IPS-18c (cell line): ENCODE results near the gene AUTS2.
"Not testable (repeated sequence)": the region's sequence is repeated elsewhere in the genome, so short reads cannot be mapped to it uniquely, and the experiment has no call there.

Experiments
- H3K4me3 ChIP-seq: 2 replicates; pipeline ENCODE4 v1.7.0; 2013; ENCODE audit warnings: low read depth, mild to moderate bottlenecking, low read length, moderate library complexity; ENCODE audit not compliant: insufficient read depth
- H3K9me3 ChIP-seq: one replicate; pipeline ENCODE4 v1.6.1; 2013; ENCODE audit warnings: mild to moderate bottlenecking, low read length, moderate library complexity; ENCODE audit not compliant: control insufficient read depth, insufficient read depth

Gene AUTS2

GRCh38 chr7:70711452-70711851 is 1113.2 kb downstream of the AUTS2 start:
- H3K4me3 ChIP-seq = no peak overlapping the region
- peaks cover 4% of the 10 kb centered on the region for H3K9me3 ChIP-seq

- no peak overlapping the region for H3K4me3 ChIP-seq
Observed at GRCh38 chr7:70712942-70713341, 1114.7 kb downstream of the AUTS2 start.

DNA sequence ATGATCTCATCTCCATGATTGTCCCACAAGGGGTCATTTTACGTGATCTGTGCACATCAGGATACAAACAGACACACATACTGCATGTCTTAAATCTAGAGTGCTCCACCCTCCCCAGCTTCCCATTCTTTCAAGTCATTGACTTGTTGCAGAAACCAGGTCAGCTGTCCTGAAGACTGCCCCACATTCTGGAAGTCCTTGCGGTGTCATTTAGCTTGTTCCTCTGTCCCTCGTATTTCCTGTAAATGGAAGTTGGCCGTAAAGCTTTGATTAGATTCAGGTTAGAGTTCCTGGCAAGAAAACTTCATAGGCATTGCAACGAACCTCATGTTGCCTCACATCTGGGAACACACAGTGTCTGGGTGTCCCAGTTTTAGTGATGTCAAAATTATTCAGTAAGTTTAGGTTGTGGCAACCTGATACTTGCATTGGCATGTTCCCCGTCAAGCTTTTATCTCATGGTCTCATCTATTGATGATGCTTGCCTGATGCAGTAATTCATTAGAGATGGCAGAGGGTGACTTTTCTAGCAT is 1116.3 kb downstream of the AUTS2 start:
- no peak overlapping the region for H3K4me3 ChIP-seq
- peaks cover 4% of the 10 kb centered on the region for H3K9me3 ChIP-seq

More at GRCh38 chr7:70712942-70713341, 1114.7 kb downstream of the AUTS2 start:
- H3K9me3 ChIP-seq = peaks cover 4% of the 10 kb centered on the region

DNA sequence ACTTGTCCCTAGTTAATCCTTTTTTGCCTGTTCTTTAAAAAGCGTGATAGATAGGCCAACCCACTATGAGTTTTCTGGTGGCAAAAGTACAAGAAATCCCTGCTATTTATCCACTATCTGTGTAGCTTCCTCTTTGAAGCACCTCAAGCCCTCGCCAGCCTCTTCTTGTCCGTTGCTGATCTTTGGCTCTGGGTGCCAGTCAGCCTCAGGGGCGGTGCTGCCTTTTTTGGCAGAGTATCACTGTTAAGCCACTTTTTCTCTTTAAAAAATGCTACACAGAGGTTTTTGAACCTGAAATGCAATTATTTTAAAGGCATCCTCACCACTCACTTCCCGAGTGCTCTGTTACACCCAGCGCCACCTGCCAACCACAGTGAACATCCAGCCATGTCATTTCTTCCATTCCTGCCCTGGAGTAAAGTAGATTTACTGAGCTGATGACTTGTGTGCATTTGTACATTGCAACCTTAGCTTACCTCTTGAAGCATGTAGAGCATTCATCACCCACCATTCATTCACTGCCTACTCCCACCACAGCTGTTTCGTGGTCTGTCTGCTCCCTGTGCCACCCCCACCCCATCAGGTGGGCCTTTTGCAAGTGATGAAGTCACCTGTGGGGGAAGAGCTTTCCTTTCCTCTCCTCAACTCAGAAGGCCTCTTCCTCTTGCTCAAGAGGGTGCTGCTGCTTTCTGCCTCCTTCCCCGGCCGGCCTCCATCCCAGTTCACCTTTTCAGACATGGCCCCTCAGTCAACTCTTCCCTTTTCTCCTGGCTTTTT is 1119.5 kb downstream of the AUTS2 start:
- H3K9me3 ChIP-seq = peaks cover 4% of the 10 kb centered on the region
- H3K4me3 ChIP-seq = no peak overlapping the region

DNA sequence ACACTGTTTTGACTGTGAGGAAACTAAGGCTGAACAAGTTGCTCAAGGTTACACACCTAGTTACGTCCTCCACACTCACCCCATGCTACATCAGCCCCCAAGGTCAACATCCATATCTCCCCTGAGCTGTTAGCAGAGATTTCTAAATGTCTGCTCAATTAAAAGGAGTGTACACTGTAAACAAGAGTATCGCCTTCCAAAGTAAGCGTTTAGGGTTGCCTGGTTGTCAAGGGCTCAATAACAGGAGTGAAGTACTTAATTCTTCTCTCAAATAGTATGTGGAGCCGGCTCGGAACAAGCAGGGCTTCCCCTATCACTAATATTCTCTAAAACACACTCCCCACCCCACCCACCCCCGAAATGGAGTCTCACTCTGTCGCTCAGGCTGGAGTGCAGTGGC is 1120.8 kb downstream of the AUTS2 start:
- H3K9me3 ChIP-seq = peaks cover 4% of the 10 kb centered on the region

DNA sequence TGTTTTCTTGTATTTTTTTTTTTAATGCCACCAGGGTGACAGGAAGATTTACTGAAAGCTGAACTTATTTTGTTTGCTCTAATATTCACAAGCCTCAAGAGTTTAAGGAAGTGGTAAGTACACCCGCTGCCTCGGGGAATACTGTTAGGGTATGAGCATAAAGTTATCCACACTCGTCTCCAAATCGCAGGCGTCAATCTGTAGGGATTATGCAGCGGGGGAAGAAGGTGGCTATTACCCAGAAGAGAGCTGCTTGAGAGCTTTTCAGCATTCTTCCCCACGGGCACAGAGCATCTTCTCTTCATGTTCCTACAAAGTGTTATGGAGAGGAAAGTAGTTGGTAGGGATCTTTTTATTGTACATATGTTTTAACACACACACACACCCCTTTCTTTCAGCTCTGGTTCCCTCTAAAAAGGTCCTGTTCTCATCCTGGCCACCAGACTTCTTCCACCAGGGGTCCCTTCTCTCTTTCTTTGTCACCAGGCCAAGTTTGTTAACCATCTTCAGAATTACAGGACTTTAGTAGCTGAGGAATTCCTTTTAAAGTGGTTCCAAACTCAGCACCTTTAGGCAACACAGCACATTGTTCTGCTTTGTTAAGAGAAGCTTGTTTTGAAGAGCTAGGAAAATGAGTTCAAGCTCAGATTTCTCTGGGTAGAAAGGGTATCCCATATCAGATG is 1122.1 kb downstream of the AUTS2 start:
- Histone ChIP-seq H3K4me3 (no peak overlapping the region), H3K9me3 (no peaks in the 10 kb centered on the region)

More for the DNA sequence above, 1120.8 kb downstream of the AUTS2 start:
- no peak overlapping the region for H3K4me3 ChIP-seq

- Histone ChIP-seq H3K4me3 (no peak overlapping the region), H3K9me3 (no peaks in the 10 kb centered on the region)
Observed at GRCh38 chr7:70721500-70721899, 1123.2 kb downstream of the AUTS2 start.

DNA sequence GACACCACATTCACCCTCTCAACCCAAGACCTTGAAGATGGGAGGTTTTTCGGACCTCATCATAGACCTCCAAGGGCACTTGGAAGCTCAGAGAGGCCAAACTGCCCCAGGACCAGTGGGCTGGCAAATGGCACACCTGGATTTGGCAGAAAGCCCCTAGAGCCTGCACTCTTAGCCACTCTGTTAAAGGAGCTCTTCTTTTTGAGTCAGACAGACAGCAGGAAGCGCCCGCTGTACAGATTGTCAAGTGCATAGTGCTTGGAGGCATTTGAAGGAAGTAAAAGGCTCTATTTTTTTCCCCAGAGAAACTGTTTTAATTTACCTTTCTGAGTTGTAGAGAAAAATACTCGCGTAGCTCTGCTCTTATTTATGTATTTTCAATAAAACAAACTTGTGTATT is 1125.1 kb downstream of the AUTS2 start:
- Histone ChIP-seq H3K9me3 (no peaks in the 10 kb centered on the region), H3K4me3 (no peak overlapping the region)

DNA sequence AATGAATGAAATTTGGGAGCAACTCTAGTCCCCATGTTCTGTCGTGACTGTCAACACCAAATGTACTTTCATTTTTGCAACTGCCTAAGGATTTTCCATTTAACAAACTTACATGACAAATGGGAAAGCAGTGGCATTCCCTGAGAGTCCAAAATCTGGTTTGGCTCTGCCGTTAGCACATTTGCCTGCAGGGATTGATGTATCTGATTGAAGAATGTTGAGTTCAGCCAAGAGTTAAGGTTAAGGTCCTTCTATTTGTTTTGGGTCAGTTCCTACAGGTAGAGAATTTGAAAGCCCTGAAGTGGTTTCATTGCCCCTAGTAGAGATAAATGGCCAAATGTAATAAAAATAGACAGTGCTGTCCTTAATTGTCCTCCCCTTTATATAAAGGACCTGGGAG is 1127.2 kb downstream of the AUTS2 start:
- no peaks in the 10 kb centered on the region for H3K9me3 ChIP-seq
- no peak overlapping the region for H3K4me3 ChIP-seq

GRCh38 chr7:70726294-70726693 is 1128.0 kb downstream of the AUTS2 start:
- Histone ChIP-seq H3K9me3 (no peaks in the 10 kb centered on the region), H3K4me3 (no peak overlapping the region)

- no peak overlapping the region for H3K4me3 ChIP-seq
- no peaks in the 10 kb centered on the region for H3K9me3 ChIP-seq
Observed at GRCh38 chr7:70726951-70727378, 1128.7 kb downstream of the AUTS2 start.

GRCh38 chr7:70727861-70728260 is 1129.6 kb downstream of the AUTS2 start:
- H3K4me3 ChIP-seq = no peak overlapping the region
- no peaks in the 10 kb centered on the region for H3K9me3 ChIP-seq

DNA sequence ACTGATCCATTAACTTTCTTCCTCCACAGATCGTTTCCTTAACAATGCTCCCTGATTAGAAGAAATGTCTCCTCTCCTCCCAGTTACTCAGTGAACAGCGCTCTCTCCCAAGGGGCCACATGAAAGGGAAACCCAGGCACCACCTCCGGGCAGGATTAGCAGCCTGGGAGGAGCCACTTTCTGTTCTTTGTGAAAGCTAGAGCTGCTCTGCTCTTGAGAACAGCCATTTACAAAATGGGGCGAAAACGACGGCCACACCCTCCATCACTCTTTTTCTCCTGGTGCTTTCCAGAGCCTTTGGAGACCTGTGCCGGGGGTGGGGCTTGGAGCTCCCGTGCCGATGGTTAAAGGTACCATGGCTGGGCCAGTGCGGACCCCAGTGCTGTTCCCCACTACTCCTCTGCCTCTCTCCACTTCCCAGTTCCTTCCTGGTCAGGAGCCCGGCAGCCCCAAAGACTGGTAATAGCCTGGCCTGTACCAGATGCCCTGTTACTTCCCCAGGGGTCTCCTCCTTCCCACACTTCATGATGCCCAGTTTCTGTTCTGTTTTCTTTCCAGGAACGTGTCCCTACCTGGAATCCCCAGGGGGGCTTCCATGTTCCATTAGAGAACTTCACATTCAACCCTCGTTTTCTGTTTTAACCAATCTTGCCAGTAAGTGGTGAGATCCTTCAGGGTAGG is 1130.7 kb downstream of the AUTS2 start:
- no peaks in the 10 kb centered on the region for H3K9me3 ChIP-seq
- no peak overlapping the region for H3K4me3 ChIP-seq

GRCh38 chr7:70729553-70730157 is 1131.4 kb downstream of the AUTS2 start:
- not testable (repeated sequence) for H3K9me3 ChIP-seq, H3K4me3 ChIP-seq

- Histone ChIP-seq H3K4me3 (no peak overlapping the region), H3K9me3 (no peaks in the 10 kb centered on the region)
Observed at GRCh38 chr7:70730451-70731110, 1132.3 kb downstream of the AUTS2 start.

GRCh38 chr7:70733090-70733489 is 1134.8 kb downstream of the AUTS2 start:
- Histone ChIP-seq H3K9me3 (no peaks in the 10 kb centered on the region), H3K4me3 (no peak overlapping the region)

DNA sequence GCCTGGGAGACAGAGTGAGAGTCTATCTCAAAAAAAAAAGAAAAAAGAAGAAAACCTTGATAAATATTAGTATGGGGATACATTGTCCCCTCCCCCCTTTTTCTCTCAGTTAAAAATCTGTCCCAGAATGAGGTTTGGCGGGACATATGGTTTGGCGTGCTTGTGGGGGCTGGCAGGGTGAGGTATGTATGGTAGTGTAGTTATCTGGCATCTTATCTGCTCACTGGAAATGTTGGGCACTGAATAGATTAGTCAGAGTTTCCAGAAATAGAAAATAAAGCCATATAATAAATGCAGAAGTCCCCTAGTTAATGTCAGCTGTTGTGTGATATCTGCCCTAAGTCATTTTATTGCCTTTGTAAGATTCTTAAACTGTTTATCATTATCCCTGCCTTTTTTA is 1136.1 kb downstream of the AUTS2 start:
- no peaks in the 10 kb centered on the region for H3K9me3 ChIP-seq
- H3K4me3 ChIP-seq = no peak overlapping the region
